Endometrium (tissue), 2 donors: ENCODE results near the gene PLAAT2.
"Not testable (repeated sequence)": the region's sequence is repeated elsewhere in the genome, so short reads cannot be mapped to it uniquely, and the experiment has no call there.

Experiments used
- FAIRE-seq: peaks from 2 replicates; lab custom pipeline; 2012; peaks lifted over from hg19 to GRCh38; lab: Jason Lieb, UNC
- donor health status: control.
- donor health status: control.

PLAAT2 gene

DNA sequence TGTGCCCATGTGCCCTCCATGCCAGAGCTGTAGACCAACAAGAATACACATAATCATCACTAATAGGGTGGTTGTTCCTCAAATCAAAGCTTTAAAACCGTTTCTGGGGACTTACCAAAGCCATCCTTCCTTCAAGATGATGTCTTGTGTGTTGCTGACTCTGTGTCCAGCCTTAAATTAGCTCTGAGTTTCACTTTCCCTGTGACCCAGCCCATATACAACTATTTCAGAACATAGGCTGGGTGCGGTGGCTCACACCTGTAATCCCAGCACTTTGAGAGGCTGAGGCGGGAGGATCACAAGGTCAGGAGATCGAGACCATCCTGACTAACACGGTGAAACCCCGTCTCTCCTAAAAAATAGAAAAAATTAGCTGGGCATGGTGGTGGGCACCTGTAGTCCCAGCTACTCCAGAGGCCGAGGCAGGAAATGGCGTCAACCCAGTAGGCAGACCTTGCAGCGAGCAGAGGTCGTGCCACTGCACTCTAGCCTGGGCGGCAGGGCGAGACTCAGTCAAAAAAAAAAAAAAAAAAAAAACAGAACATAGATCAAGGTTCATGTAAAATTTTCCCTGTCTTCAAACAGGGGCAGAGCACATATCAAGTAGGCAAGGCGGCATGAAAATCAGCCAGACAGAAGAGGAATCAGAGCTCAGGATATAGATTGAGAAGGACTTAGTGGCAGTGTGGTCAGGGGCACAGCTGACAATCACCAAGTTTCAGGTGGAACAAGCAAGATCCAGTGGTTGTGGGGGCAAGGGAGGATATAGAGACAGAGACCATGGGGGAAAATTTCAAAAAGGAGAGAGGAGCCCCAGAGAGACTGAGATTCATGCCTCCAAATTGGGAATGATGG is at the start of gene PLAAT2:
PLAAT2 (minus strand) TSS at position 179 of the 855 bp plus-strand sequence; CDS start at position 124, 55 bp downstream.
- FAIRE-seq: no peak

DNA sequence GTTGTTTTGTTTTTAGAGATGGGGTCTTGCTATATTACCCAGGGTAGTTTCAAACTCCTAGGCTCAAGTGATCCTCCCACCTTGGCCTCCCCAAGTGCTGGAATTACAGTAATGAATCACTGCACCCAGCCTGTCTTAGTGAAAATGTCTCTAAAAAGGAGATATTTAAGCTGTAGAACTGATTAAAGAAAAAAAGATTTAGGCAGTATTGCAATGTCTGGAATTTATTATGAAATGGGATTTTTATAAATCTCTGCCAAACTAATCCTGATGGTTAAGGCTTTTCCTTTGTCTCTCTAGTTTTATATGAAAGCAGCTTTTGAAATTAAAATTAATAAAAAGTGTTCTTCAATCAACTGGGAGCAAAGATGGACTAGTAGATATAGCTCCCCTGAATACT is 49.0 kb upstream of the PLAAT2 start:
- FAIRE-seq: no peak

- FAIRE-seq: no peak
Observed at GRCh38 chr11:63611395-63611747, 48.2 kb upstream of the PLAAT2 start.

- FAIRE-seq: peak; percentile 93
Observed at GRCh38 chr11:63610604-63611394, 47.6 kb upstream of the PLAAT2 start.

GRCh38 chr11:63609971-63610580 is 46.9 kb upstream of the PLAAT2 start:
- no peak for FAIRE-seq

GRCh38 chr11:63609536-63609935 is 46.4 kb upstream of the PLAAT2 start:
- FAIRE-seq: no peak

GRCh38 chr11:63608353-63609345 is 45.5 kb upstream of the PLAAT2 start:
- FAIRE-seq: no peak

GRCh38 chr11:63603180-63603518 is 40.0 kb upstream of the PLAAT2 start:
- FAIRE-seq: no peak

GRCh38 chr11:63602290-63603179 is 39.4 kb upstream of the PLAAT2 start:
- FAIRE-seq: not testable (repeated sequence)

GRCh38 chr11:63599211-63600122 is 36.3 kb upstream of the PLAAT2 start:
- no peak for FAIRE-seq

DNA sequence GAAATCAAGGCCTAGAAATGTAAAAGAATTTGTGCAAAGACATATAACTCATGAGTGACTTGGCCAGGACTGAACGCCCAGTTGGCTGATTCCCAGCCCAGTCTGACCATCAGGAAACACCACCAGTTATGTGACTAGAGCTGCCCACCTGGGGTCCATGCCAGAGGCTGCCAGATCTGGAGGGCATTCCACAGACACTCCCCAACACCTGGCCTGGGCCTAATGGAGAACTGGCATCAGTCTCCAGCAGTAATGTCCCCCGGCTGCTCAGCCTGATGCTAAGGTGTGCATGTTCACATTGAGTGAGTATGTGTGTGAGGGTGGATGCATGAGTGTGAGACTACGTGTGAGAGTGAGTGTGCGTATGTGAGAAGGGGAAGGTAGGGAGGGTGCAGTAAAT is 35.4 kb upstream of the PLAAT2 start:
- no peak for FAIRE-seq

GRCh38 chr11:63595296-63595695 is 32.1 kb upstream of the PLAAT2 start:
- FAIRE-seq: no peak

DNA sequence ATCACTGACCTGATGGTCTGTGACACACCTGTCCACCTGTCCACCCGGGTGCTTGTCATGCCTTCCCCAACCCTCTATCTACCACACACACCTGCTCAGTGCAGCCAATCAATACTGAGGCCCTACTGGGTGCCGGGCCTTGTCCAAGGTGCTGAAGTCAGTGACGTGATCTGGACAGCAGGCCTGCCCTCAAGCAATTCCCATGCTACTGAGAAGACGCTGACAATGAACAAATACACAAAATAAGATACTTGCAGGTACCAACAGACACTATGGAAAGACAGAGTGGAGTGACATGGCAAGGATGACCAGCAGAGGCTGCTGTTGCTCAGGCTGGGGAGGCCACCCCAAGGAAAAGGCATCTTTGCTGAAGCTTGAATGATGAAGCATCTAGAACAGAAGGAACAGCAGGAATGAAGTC is 29.8 kb upstream of the PLAAT2 start:
- FAIRE-seq: no peak

GRCh38 chr11:63590024-63590788 is 27.0 kb upstream of the PLAAT2 start:
- FAIRE-seq: no peak

- FAIRE-seq: no peak
Observed at GRCh38 chr11:63589000-63589399, 25.8 kb upstream of the PLAAT2 start.

DNA sequence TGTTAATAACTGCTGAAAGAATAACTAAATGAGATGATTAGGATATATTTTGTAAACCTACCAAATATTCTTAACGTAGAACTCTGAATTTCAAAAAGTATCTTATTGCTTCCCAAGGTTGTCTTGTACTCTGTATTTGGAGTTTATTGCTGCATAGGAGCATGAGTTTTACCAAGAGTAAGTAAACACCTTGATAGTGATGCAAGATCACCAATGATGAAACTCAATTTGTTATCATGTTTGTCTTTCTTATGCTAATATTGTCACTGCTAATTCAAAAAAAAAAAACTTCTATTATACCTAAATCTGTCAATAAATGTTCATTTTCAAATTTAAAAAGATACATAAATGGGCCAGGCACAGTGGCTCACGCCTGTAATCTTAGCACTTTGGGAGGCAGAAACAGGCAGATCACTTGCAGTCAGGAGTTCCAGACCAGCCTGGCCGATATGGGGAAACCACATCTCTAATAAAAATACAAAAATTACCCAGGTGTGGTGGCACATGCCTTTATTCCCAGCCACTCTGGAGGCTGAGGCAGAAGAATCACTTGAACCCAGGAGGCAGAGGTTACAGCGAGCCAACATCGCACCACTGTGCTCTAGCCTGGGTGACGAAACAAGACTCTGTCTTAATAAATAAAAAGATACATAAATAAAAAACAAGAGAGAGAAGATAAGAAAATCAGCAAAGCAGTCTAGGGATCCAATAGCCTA is 23.4 kb upstream of the PLAAT2 start:
- FAIRE-seq: no peak

DNA sequence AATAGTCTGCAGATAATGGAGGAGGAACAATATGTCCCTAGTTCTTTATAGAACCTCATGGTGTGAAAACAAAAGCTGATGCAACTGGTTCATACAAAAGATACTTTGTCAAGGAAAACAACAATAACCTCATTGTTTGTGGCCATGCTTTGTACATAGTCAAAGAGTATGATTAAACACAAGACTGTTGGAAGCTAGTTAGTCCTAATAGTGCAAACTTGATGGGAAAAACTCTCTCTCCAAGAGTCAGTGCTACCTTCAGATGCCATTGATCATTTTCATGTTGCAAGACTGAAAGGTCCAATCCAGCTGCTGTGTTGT is 20.1 kb upstream of the PLAAT2 start:
- FAIRE-seq: no peak

- not testable (repeated sequence) for FAIRE-seq
Observed at GRCh38 chr11:63581224-63581623, 18.0 kb upstream of the PLAAT2 start.
